MM.1S (cell line): ENCODE data around the gene PSMD11.

ENCODE experiments used
- DNase-seq: peaks from one replicate; pipeline ENCODE4 v3.0.0-alpha.2; 2015
- H2AFZ ChIP-seq: fragments of 300-600 bp; sonication (generic); 2 replicates; pipeline ENCODE4 v1.6.0; 2016; ENCODE audit warnings: antibody characterized with exemption, low read length
- H3F3A ChIP-seq: fragments of 300-600 bp; sonication (generic); 2 replicates; pipeline ENCODE4 v1.6.1; 2016; ENCODE audit warnings: mild to moderate bottlenecking, antibody characterized with exemption, low read length, moderate library complexity, mixed read lengths; ENCODE audit not compliant: insufficient read depth
- H3K27ac ChIP-seq: fragments of 300-600 bp; sonication (generic); 2 replicates; pipeline ENCODE4 v1.5.1; 2016; ENCODE audit warnings: mild to moderate bottlenecking, low read length
- H3K27me3 ChIP-seq: fragments of 300-600 bp; sonication (generic); replicated peaks from 2 replicates; pipeline ENCODE4 v1.6.0; 2016; ENCODE audit warnings: low read length; ENCODE audit not compliant: insufficient read depth
- H3K36me3 ChIP-seq: fragments of 300-600 bp; sonication (generic); replicated peaks from 2 replicates; pipeline ENCODE4 v1.6.1; 2016; ENCODE audit warnings: mild to moderate bottlenecking, low read length, mixed read lengths; ENCODE audit not compliant: insufficient read depth
- H3K4me1 ChIP-seq: fragments of 300-600 bp; sonication (generic); 2 replicates; pipeline ENCODE4 v1.6.1; 2016; ENCODE audit warnings: low read length, mixed read lengths
- H3K4me2 ChIP-seq: fragments of 300-600 bp; sonication (generic); 2 replicates; pipeline ENCODE4 v1.6.0; 2016; ENCODE audit warnings: low read depth, low read length
- H3K4me3 ChIP-seq: fragments of 300-600 bp; sonication (generic); 2 replicates; pipeline ENCODE4 v1.5.1; 2016; ENCODE audit warnings: low read length, mixed read lengths
- H3K79me2 ChIP-seq: fragments of 300-600 bp; sonication (generic); 2 replicates; pipeline ENCODE4 v1.6.1; 2016; ENCODE audit warnings: mixed run types, low read length, mixed read lengths
- H3K9ac ChIP-seq: fragments of 300-600 bp; sonication (generic); 2 replicates; pipeline ENCODE4 v1.6.1; 2016; ENCODE audit warnings: low read length, mixed read lengths
- H3K9me2 ChIP-seq: fragments of 300-600 bp; sonication (generic); replicated peaks from 2 replicates; pipeline ENCODE4 v1.6.1; 2016; ENCODE audit warnings: mild to moderate bottlenecking, low read length, mixed read lengths; ENCODE audit not compliant: insufficient read depth
- H3K9me3 ChIP-seq: fragments of 300-600 bp; sonication (generic); replicated peaks from 2 replicates; pipeline ENCODE4 v1.6.1; 2016; ENCODE audit warnings: mild to moderate bottlenecking, low read length, mixed read lengths; ENCODE audit not compliant: insufficient read depth
- H4K20me1 ChIP-seq: fragments of 300-600 bp; sonication (generic); 2 replicates; pipeline ENCODE4 v1.6.1; 2016; ENCODE audit warnings: mild to moderate bottlenecking, low read length, moderate library complexity, mixed read lengths; ENCODE audit not compliant: insufficient read depth
- EZH2 ChIP-seq: fragments of 300-600 bp; sonication (generic); optimal IDR thresholded peaks from 2 replicates; pipeline ENCODE3; 2017; ENCODE audit warnings: low read depth, mild to moderate bottlenecking, antibody characterized with exemption, low read length, mixed read lengths
- EZH2phosphoT487 ChIP-seq: fragments of 300-600 bp; sonication (generic); IDR thresholded peaks from 2 replicates; pipeline ENCODE4 v1.6.1; 2018; ENCODE audit warnings: antibody characterized with exemption, low read length
- TF ChIP-seq, protein P1 (sequence below): fragments of 300-600 bp; sonication (generic); IDR thresholded peaks from 2 replicates; pipeline ENCODE4 v1.5.1; 2016; ENCODE audit warnings: antibody characterized with exemption, low read length, mixed read lengths

Gene PSMD11

DNA sequence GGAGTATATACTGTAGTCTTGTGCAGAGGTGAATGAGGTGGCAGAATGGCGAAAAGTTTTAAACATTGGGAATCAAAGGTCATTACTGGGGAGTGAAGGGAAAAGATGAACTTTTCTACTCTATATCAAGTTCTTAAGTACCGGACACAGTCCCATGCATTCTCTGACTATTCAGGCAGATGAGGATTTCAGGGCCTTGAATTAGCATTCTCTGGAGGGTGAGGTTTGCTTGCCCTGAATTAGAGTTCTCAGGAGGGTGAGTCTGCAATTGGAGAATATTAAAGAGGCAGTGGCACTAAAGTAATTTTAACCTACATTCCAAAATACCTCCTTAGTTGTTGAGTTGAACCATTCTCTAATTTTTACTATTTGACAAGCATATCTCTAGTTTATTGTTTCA lies 9.1 kb downstream of the PSMD11 start:
- Histone ChIP-seq H2AFZ (no peak overlapping the region), H3K9me3 (no peaks in the 10 kb centered on the region), H3K27me3 (no peaks in the 10 kb centered on the region), H3K4me1 (peaks cover 5% of the 10 kb centered on the region), H3K9me2 (no peaks in the 10 kb centered on the region), H3K79me2 (peaks cover 98% of the 10 kb centered on the region), H3F3A (no peaks in the 10 kb centered on the region), H3K27ac (no peak overlapping the region), H3K4me3 (no peak overlapping the region), H3K4me2 (no peak overlapping the region), H4K20me1 (peaks cover 6% of the 10 kb centered on the region; the same call in 1 of the 2 replicates), H3K36me3 (peaks cover 38% of the 10 kb centered on the region), H3K9ac (no peak overlapping the region)
- DNase-seq, result no peak
- TF ChIP-seq EZH2, result no peak
- TF ChIP-seq, protein P1, sequence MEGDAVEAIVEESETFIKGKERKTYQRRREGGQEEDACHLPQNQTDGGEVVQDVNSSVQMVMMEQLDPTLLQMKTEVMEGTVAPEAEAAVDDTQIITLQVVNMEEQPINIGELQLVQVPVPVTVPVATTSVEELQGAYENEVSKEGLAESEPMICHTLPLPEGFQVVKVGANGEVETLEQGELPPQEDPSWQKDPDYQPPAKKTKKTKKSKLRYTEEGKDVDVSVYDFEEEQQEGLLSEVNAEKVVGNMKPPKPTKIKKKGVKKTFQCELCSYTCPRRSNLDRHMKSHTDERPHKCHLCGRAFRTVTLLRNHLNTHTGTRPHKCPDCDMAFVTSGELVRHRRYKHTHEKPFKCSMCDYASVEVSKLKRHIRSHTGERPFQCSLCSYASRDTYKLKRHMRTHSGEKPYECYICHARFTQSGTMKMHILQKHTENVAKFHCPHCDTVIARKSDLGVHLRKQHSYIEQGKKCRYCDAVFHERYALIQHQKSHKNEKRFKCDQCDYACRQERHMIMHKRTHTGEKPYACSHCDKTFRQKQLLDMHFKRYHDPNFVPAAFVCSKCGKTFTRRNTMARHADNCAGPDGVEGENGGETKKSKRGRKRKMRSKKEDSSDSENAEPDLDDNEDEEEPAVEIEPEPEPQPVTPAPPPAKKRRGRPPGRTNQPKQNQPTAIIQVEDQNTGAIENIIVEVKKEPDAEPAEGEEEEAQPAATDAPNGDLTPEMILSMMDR, result no peak
- no peak for TF ChIP-seq EZH2phosphoT487

DNA sequence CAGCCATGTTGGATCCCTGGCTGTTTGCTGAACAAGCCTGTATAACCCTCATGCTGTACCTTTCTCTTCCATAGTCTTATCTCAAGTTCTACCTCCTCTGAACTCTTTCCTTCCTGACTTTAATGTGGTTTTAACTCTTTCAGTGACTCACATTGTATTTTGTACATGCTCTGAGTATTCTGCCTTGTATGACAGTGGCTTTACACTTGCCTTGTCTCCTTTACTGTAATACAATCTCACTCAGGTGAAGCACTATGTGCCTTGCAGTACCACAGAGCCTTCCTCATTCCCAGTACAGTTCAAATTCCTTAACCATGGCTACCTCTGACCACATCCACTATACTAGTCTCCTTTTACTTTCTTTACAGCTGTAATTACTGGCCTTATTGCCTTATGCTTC lies 14.1 kb downstream of the PSMD11 start:
- Histone ChIP-seq H3K79me2 (peaks cover 92% of the 10 kb centered on the region), H3K4me2 (no peak overlapping the region), H3F3A (peaks cover 5% of the 10 kb centered on the region), H4K20me1 (peaks cover 12% of the 10 kb centered on the region; the same call in 1 of the 2 replicates), H3K27ac (no peak overlapping the region), H3K9ac (no peak overlapping the region), H3K36me3 (peaks cover 23% of the 10 kb centered on the region), H3K9me2 (no peaks in the 10 kb centered on the region), H3K4me3 (no peak overlapping the region), H3K4me1 (peaks cover 5% of the 10 kb centered on the region), H2AFZ (no peak overlapping the region), H3K9me3 (no peaks in the 10 kb centered on the region), H3K27me3 (no peaks in the 10 kb centered on the region)
- no peak for DNase-seq
- TF ChIP-seq EZH2 (no peak), EZH2phosphoT487 (no peak)
- TF ChIP-seq, protein P1, result no peak

DNA sequence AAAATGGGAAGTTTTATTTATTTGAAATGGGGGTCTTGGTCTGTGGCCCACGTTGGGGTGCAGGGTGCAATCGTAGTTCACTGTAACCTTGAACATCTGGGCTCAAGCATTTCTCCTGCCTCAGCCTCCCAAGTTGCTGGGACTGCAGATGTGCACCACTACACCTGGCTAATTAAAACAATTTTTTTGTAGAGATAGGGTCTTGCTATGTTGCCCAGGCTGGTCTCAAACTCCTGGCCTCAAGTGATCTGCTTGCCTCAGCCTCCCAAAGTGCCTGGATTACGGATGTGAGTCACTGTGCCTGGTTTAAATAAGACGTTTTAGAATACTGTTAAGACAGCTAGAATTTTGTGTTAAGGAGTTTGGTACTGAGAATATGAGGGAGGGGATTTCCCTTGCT lies 15.7 kb downstream of the PSMD11 start:
- no peak overlapping the region for H2AFZ ChIP-seq
- H3K9me3 ChIP-seq, result no peaks in the 10 kb centered on the region
- no peaks in the 10 kb centered on the region for H3K9me2 ChIP-seq
- no peak overlapping the region for H3K27ac ChIP-seq
- H3K9ac ChIP-seq, result no peak overlapping the region
- H3K36me3 ChIP-seq, result peaks cover 21% of the 10 kb centered on the region
- H3K79me2 ChIP-seq, result peaks cover 89% of the 10 kb centered on the region
- H3K4me2 ChIP-seq, result no peak overlapping the region
- no peaks in the 10 kb centered on the region for H3K27me3 ChIP-seq
- H3K4me1 ChIP-seq, result peaks cover 2% of the 10 kb centered on the region
- TF ChIP-seq, protein P1, result no peak
- TF ChIP-seq EZH2 (no peak), EZH2phosphoT487 (no peak)
- H3F3A ChIP-seq, result peaks cover 5% of the 10 kb centered on the region
- DNase-seq, result no peak
- no peak overlapping the region for H3K4me3 ChIP-seq
- H4K20me1 ChIP-seq, result peaks cover 18% of the 10 kb centered on the region
